Measurements from ENCODE around the gene DOK3.

Gene DOK3

GRCh38 chr5:177467436-177467835 is 42.2 kb downstream of the DOK3 start:
- TF ChIP-seq EZH2 (IDR thresholded peaks at IDR 0.05; ENCODE audit: borderline replicate concordance, low read depth, low read length, severe bottlenecking) = no peak
- ATAC-seq (ENCODE audit: insufficient read depth, low read depth) (no peak), DNase-seq (no peak)
- Histone ChIP-seq H3K4me2 (ENCODE audit: insufficient read depth, low read length) (no peak overlapping the region), H3K27ac (ENCODE audit: low read length) (no peak overlapping the region), H2AFZ (ENCODE audit: low read depth, low read length) (no peak overlapping the region), H3K9ac (ENCODE audit: low read depth, low read length) (no peak overlapping the region), H3K4me3 (ENCODE audit: low read depth in 1 of 2, low read length in 2 of 2) (no peak overlapping the region), H3K9me3 (ENCODE audit: insufficient read depth, low read length, severe bottlenecking) (no peaks in the 10 kb centered on the region), H3K36me3 (ENCODE audit: insufficient read depth, low read length) (peaks cover 65% of the 10 kb centered on the region), H3K4me1 (ENCODE audit: insufficient read depth, low read length) (peaks cover 17% of the 10 kb centered on the region), H3K79me2 (ENCODE audit: insufficient read depth, low read length) (peaks cover 30% of the 10 kb centered on the region), H3K27me3 (ENCODE audit: insufficient read depth, low read length, poor library complexity) (no peaks in the 10 kb centered on the region), H4K20me1 (ENCODE audit: insufficient read depth, low read length) (peaks cover 44% of the 10 kb centered on the region)

DNA sequence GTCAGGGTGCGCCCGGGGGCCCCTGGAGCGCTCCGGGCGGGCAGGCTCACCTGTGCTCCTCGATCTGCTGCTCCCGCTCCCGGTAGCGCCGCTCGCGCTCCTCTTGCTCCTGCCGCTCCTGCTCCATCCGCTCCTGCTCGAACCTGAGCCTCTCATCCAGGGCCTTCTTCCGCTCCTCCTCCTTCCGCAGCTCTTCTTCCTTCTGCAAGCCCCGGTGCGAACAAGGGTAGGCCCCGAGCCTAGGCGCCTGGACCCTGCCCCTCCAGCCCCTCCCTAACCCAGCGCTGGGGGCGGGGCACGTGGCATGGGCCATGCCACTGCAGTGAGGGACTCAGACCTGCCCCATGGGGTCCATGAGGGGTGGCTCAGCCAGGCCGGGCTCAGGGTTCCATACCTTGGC is 42.8 kb downstream of the DOK3 start:
- no peak for DNase-seq
- Histone ChIP-seq H3K27ac (ENCODE audit: low read length) (no peak overlapping the region), H3K9me3 (ENCODE audit: insufficient read depth, low read length, severe bottlenecking) (no peaks in the 10 kb centered on the region), H3K27me3 (ENCODE audit: insufficient read depth, low read length, poor library complexity) (no peaks in the 10 kb centered on the region), H3K4me3 (ENCODE audit: low read depth in 1 of 2, low read length in 2 of 2) (no peak overlapping the region), H2AFZ (ENCODE audit: low read depth, low read length) (no peak overlapping the region), H3K36me3 (ENCODE audit: insufficient read depth, low read length) (peaks cover 60% of the 10 kb centered on the region), H3K4me2 (ENCODE audit: insufficient read depth, low read length) (no peak overlapping the region), H3K4me1 (ENCODE audit: insufficient read depth, low read length) (peaks cover 12% of the 10 kb centered on the region), H3K9ac (ENCODE audit: low read depth, low read length) (no peak overlapping the region), H3K79me2 (ENCODE audit: insufficient read depth, low read length) (peaks cover 25% of the 10 kb centered on the region), H4K20me1 (ENCODE audit: insufficient read depth, low read length) (peaks cover 38% of the 10 kb centered on the region)
- no peak for TF ChIP-seq EZH2 (IDR thresholded peaks at IDR 0.05; ENCODE audit: borderline replicate concordance, low read depth, low read length, severe bottlenecking)
- no peak for TF ChIP-seq CTCF (IDR thresholded peaks at IDR 0.05; ENCODE audit: borderline replicate concordance, extremely low read depth, low read length, poor library complexity, severe bottlenecking)
- ATAC-seq (ENCODE audit: insufficient read depth, low read depth) = no peak

- Histone ChIP-seq H3K27ac (ENCODE audit: low read length) (no peak overlapping the region), H3K36me3 (ENCODE audit: insufficient read depth, low read length) (peaks cover 52% of the 10 kb centered on the region), H3K4me1 (ENCODE audit: insufficient read depth, low read length) (no peaks in the 10 kb centered on the region), H4K20me1 (ENCODE audit: insufficient read depth, low read length) (peaks cover 24% of the 10 kb centered on the region), H3K9me3 (ENCODE audit: insufficient read depth, low read length, severe bottlenecking) (no peaks in the 10 kb centered on the region), H3K9ac (ENCODE audit: low read depth, low read length) (no peak overlapping the region), H3K4me3 (ENCODE audit: low read depth in 1 of 2, low read length in 2 of 2) (no peak overlapping the region), H3K27me3 (ENCODE audit: insufficient read depth, low read length, poor library complexity) (no peaks in the 10 kb centered on the region), H3K4me2 (ENCODE audit: insufficient read depth, low read length) (no peak overlapping the region), H3K79me2 (ENCODE audit: insufficient read depth, low read length) (peaks cover 9% of the 10 kb centered on the region; the same call in 1 of the 2 replicates), H2AFZ (ENCODE audit: low read depth, low read length) (no peak overlapping the region)
- ATAC-seq (ENCODE audit: insufficient read depth, low read depth) = no peak
- TF ChIP-seq CTCF (IDR thresholded peaks at IDR 0.05; ENCODE audit: borderline replicate concordance, extremely low read depth, low read length, poor library complexity, severe bottlenecking) = no peak
- TF ChIP-seq EZH2 (IDR thresholded peaks at IDR 0.05; ENCODE audit: borderline replicate concordance, low read depth, low read length, severe bottlenecking) = no peak
- no peak for DNase-seq
Observed at GRCh38 chr5:177465044-177465443, 44.6 kb downstream of the DOK3 start.

DNA sequence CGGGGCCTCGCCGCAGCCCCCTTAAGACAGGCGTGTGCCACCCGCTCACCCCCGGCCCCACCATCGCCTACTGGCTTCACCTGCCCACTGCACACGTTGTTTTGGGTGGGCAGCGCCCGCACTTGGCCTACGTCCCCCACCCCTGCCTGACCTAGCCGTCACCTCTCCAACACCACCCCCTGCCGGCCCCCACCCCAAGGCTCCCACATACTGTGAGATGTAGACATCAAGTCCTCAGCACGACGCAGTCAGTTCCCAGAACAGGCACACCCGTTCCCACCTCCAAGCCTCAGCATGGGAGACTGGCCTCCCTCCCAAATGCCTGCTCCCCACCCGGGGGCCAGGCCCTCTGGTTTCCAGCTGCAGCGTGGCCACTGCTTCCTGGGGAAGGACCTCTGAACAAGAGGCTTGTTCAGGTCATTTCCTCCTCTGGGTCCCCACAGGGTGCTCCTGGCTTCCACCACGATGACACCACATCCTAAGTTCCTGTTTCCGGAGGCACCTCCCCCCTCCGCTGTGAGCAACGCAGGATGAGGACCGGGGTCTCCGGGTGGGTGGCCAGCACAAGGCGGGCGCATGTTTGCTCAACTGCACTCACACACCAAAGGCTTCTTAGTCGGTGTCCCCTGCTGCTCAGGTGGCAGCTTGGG is 47.5 kb downstream of the DOK3 start:
- no peak overlapping the region for H3K27ac ChIP-seq (ENCODE audit: low read length)
- peaks cover 49% of the 10 kb centered on the region for H3K36me3 ChIP-seq (ENCODE audit: insufficient read depth, low read length)

More for the DNA sequence above, 47.5 kb downstream of the DOK3 start:
- Histone ChIP-seq H3K9ac (ENCODE audit: low read depth, low read length) (no peak overlapping the region), H4K20me1 (ENCODE audit: insufficient read depth, low read length) (peaks cover 23% of the 10 kb centered on the region), H3K79me2 (ENCODE audit: insufficient read depth, low read length) (no peaks in the 10 kb centered on the region), H3K27me3 (ENCODE audit: insufficient read depth, low read length, poor library complexity) (no peaks in the 10 kb centered on the region), H3K4me2 (ENCODE audit: insufficient read depth, low read length) (no peak overlapping the region), H3K4me3 (ENCODE audit: low read depth in 1 of 2, low read length in 2 of 2) (no peak overlapping the region), H3K4me1 (ENCODE audit: insufficient read depth, low read length) (no peaks in the 10 kb centered on the region), H2AFZ (ENCODE audit: low read depth, low read length) (no peak overlapping the region), H3K9me3 (ENCODE audit: insufficient read depth, low read length, severe bottlenecking) (no peaks in the 10 kb centered on the region)
- ATAC-seq (ENCODE audit: insufficient read depth, low read depth) = no peak
- no peak for TF ChIP-seq EZH2 (IDR thresholded peaks at IDR 0.05; ENCODE audit: borderline replicate concordance, low read depth, low read length, severe bottlenecking)
- TF ChIP-seq CTCF (IDR thresholded peaks at IDR 0.05; ENCODE audit: borderline replicate concordance, extremely low read depth, low read length, poor library complexity, severe bottlenecking) = no peak
- DNase-seq = no peak

Measured in DND-41 (cell line).